ENCODE data around the gene PLIN4.

DNA sequence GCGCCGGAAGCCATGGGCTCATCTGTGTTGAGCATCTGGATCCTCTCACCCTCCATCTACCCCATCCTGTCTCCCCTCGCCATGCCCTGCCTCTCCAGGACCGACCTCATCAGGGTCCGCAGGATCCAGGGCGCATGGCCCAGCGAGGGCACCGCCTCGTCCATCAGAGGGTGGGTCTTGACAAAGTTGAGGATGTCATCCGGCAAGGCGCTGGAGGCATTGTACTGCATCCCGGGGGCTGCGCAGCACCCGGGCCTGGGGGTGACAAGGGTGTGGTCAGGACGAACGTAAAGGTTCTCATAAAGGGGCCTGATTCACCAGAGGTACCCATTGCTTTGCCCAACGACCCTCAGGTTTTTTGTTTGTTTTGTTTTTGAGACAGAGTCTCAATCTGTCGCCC lies 31.7 kb upstream of the PLIN4 start:
- no peak for TF ChIP-seq POLR2AphosphoS5 (IDR thresholded peaks at IDR 0.05)
- TF ChIP-seq, protein P1, sequence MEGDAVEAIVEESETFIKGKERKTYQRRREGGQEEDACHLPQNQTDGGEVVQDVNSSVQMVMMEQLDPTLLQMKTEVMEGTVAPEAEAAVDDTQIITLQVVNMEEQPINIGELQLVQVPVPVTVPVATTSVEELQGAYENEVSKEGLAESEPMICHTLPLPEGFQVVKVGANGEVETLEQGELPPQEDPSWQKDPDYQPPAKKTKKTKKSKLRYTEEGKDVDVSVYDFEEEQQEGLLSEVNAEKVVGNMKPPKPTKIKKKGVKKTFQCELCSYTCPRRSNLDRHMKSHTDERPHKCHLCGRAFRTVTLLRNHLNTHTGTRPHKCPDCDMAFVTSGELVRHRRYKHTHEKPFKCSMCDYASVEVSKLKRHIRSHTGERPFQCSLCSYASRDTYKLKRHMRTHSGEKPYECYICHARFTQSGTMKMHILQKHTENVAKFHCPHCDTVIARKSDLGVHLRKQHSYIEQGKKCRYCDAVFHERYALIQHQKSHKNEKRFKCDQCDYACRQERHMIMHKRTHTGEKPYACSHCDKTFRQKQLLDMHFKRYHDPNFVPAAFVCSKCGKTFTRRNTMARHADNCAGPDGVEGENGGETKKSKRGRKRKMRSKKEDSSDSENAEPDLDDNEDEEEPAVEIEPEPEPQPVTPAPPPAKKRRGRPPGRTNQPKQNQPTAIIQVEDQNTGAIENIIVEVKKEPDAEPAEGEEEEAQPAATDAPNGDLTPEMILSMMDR (IDR thresholded peaks at IDR 0.05), result no peak
- TF ChIP-seq POLR2A (IDR thresholded peaks at IDR 0.05), result no peak

Data from stomach (tissue), 4 donors.